Parietal lobe (tissue), 1 donor: Measurements from ENCODE around the gene GALE. TPM values are rescaled to one million over a fixed set of nuclear protein-coding genes. Genes with fewer than 3 reads are reported as not detected.

ENCODE experiments used
- total RNA-seq: library from RNA; depleted of rRNA; stranded (reverse); fragments of >200 nt; gene quantifications from one replicate; pipeline ENCODE4 v1.2.3, GENCODE V29; 2014

The GALE gene
- 28.2 TPM for total RNA-seq

GRCh38 chr1:23800400-23801337, at the start of gene GALE:
GALE (minus strand) TSS chr1:23800754; CDS start chr1:23799007, 1,747 bp downstream.

GRCh38 chr1:23825076-23825761, 24.7 kb upstream of the GALE start, which contains the start of gene HMGCL:
HMGCL (minus strand) TSS chr1:23825429; CDS start chr1:23825415, 14 bp downstream.

GRCh38 chr1:23790696-23791515, 9.6 kb downstream of the GALE start, which contains the start of gene LYPLA2:
LYPLA2 (plus strand) TSS chr1:23791145; CDS start chr1:23792683, 1,538 bp downstream.

GRCh38 chr1:23777979-23778814, 22.4 kb downstream of the GALE start, which contains the start of gene PITHD1:
PITHD1 (plus strand) TSS chr1:23778418; CDS start chr1:23778516, 98 bp downstream.

Other genes starting within 250 kb of the GALE start
- 11.9 TPM for gene ID3, start 241.3 kb downstream of the GALE start, total RNA-seq
- gene RPL11, start 108.9 kb downstream of the GALE start, total RNA-seq = 596 TPM
- 28.5 TPM for gene ELOA, start 57.3 kb downstream of the GALE start, total RNA-seq
- 55.7 TPM for gene PITHD1, start 22.3 kb downstream of the GALE start, total RNA-seq
- gene LYPLA2, start 9.6 kb downstream of the GALE start, total RNA-seq = 27.2 TPM
- 11.9 TPM for gene HMGCL, start 24.7 kb upstream of the GALE start, total RNA-seq
- gene FUCA1, start 67.5 kb upstream of the GALE start, total RNA-seq = 14.7 TPM
- gene CNR2, start 112.6 kb upstream of the GALE start, total RNA-seq = not detected
- gene PNRC2, start 159.1 kb upstream of the GALE start, total RNA-seq = 59.8 TPM
- 187 TPM for gene SRSF10, start 179.6 kb upstream of the GALE start, total RNA-seq